ENCODE measurements around the gene EXT2. TPM values are rescaled to one million over a fixed set of nuclear protein-coding genes. Genes with fewer than 3 reads are reported as not detected.

Gene EXT2
- total and polyA plus RNA-seq, 2 of the 13 experiments (the other 11 are each of a cell fraction or from before 2014, with no cell fraction given), result 61.5 to 68.7 TPM

- Histone ChIP-seq H3K4me3 (replicated peaks in 1 of 3; ENCODE audit: insufficient read depth in 1 of 3, low read depth in 2 of 3, low read length in 3 of 3) (no peak overlapping the region), H4K20me1 (ENCODE audit: insufficient read depth, low read length) (no peaks in the 10 kb centered on the region), H3K79me2 (ENCODE audit: insufficient read depth, low read length) (no peaks in the 10 kb centered on the region), H3K27me3 (ENCODE audit: control insufficient read depth in 1 of 2, insufficient read depth in 2 of 2, low read length in 2 of 2) (no peaks in the 10 kb centered on the region), H3K9ac (ENCODE audit: insufficient read depth, low read depth, low read length) (no peak overlapping the region), H3K4me1 (ENCODE audit: insufficient read depth, low read length) (0 out of 2 replicates have a peak, but pooled peaks cover 5% of the 10 kb centered on the region), H3K9me3 (ENCODE audit: low read length) (no peaks in the 10 kb centered on the region), H3K27ac (ENCODE audit: extremely low read length, insufficient read depth, low read length) (no peak overlapping the region), H3K4me2 (ENCODE audit: low read depth, low read length) (no peak overlapping the region), H3K36me3 (replicated peaks in 1 of 2; ENCODE audit: control insufficient read depth in 1 of 2, insufficient read depth in 2 of 2, low read length in 2 of 2) (peaks cover 6 to 51% of the 10 kb centered on the region in 2 experiments; a peak in 4 of 5 replicates), H2AFZ (ENCODE audit: low read length) (no peak overlapping the region)
- WGBS (ENCODE audit: low lambda C conversion rate), result 82% methylated on average over 7 of the region's 7 CpGs
- ChIA-PET CTCF (ENCODE audit: low intra/inter-chr PET ratio, low total read pairs) (no interaction called here), POLR2A (no interaction called here)
- FAIRE-seq (no peak), DNase-seq (ENCODE audit: low spot score) (no peak), ATAC-seq (no peak)
- no TSS peak for BruUV-seq (replicated peaks)
- TF ChIP-seq RELA (CRISPR knock-in tag; IDR thresholded peaks at IDR 0.05) (no peak), XRCC5 (optimal IDR thresholded peaks at IDR 0.05; ENCODE audit: low read length) (no peak), ZNF18 (CRISPR knock-in tag; IDR thresholded peaks at IDR 0.05; ENCODE audit: insufficient replicate concordance) (no peak), ZKSCAN1 (IDR thresholded peaks at IDR 0.05; ENCODE audit: low read length) (no peak), RCOR2 (CRISPR knock-in tag; IDR thresholded peaks at IDR 0.05) (no peak)
- TF ChIP-seq, protein P1, sequence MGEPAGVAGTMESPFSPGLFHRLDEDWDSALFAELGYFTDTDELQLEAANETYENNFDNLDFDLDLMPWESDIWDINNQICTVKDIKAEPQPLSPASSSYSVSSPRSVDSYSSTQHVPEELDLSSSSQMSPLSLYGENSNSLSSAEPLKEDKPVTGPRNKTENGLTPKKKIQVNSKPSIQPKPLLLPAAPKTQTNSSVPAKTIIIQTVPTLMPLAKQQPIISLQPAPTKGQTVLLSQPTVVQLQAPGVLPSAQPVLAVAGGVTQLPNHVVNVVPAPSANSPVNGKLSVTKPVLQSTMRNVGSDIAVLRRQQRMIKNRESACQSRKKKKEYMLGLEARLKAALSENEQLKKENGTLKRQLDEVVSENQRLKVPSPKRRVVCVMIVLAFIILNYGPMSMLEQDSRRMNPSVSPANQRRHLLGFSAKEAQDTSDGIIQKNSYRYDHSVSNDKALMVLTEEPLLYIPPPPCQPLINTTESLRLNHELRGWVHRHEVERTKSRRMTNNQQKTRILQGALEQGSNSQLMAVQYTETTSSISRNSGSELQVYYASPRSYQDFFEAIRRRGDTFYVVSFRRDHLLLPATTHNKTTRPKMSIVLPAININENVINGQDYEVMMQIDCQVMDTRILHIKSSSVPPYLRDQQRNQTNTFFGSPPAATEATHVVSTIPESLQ (CRISPR knock-in tag; conservative IDR thresholded peaks at IDR 0.05), result no peak
- intact Hi-C loops (cut with micrococcal nuclease; ENCODE audit: unreplicated experiment), result no loop called here
- in situ Hi-C loops (cut with HindIII; ENCODE audit: extremely low pct_ligation_motif_present, low pct_unique_long_range_greater_than_20kb), result no loop called here
Observed at GRCh38 chr11:44112091-44112821, 16.8 kb downstream of the EXT2 start.
